A549 (cell line): ENCODE measurements around the gene SDSL. TPM values are rescaled to one million over a fixed set of nuclear protein-coding genes. Genes with fewer than 3 reads are reported as not detected.

Source experiments
- ATAC-seq, 2 experiments: fragments of 200-7000 bp in 1 of 2; fragments of >200 bp in 1 of 2; cut with Nextera tagmentation in 1 of 2; cut with Tn5 transposase in 1 of 2; 3 replicates each; pipeline versions ENCODE4 v1.8.0 to v1.9.1; 2018 to 2020; ENCODE audit warnings: mild to moderate bottlenecking in 1 of 2, moderate library complexity in 1 of 2
- CTCF ChIA-PET: fragments of 300-600 bp; sonication (Branson Sonifier 250); formaldehyde crosslinking; extraction: SDS; loops from one replicate; lab custom pipeline; 2021; ENCODE audit warnings: antibody characterized with exemption, inconsistent platforms; lab: Yijun Ruan, JAX
- POLR2A ChIA-PET: fragments of 350-600 bp; formaldehyde crosslinking; extraction: SDS; loops from one replicate; lab custom pipeline; 2021; ENCODE audit warnings: antibody characterized with exemption, inconsistent platforms; lab: Yijun Ruan, JAX
- DNase-seq, 2 experiments: peaks; one replicate each; pipeline versions ENCODE4 v3.0.0 to v3.0.0-alpha.2; 2011 to 2016; ENCODE audit warnings: low read depth in 1 of 2, low spot score in 1 of 2
- FAIRE-seq: peaks from 2 replicates; lab custom pipeline; 2011; peaks lifted over from hg19 to GRCh38; lab: Jason Lieb, UNC
- H3K27ac ChIP-seq, 2 experiments: fragments of >200 bp; sonication (Bioruptor Twin); formaldehyde crosslinking; 3 replicates each; pipeline ENCODE4 v1.5.1; 2016 to 2017
- H3K4me1 ChIP-seq: fragments of >200 bp; sonication (Bioruptor Twin); formaldehyde crosslinking; 3 replicates; pipeline ENCODE4 v1.6.1; 2016
- H3K4me2 ChIP-seq: fragments of >200 bp; sonication (Bioruptor Twin); formaldehyde crosslinking; 3 replicates; pipeline ENCODE4 v1.6.1; 2016
- H3K4me3 ChIP-seq: fragments of >200 bp; sonication (Bioruptor Twin); formaldehyde crosslinking; 3 replicates; pipeline ENCODE4 v1.5.1; 2016
- H3K9me3 ChIP-seq: fragments of >200 bp; sonication (Bioruptor Twin); formaldehyde crosslinking; 3 replicates; pipeline ENCODE4 v1.6.1; 2016
- CBX2 ChIP-seq: fragments of 200-600 bp; sonication (generic); IDR thresholded peaks from 2 replicates; pipeline ENCODE4 v1.6.1; 2016; ENCODE audit warnings: low read depth, mild to moderate bottlenecking, borderline replicate concordance
- CEBPB ChIP-seq, 2 experiments: fragments of >200 bp in 1 of 2; sonication (Bioruptor Twin) in 1 of 2; formaldehyde crosslinking in 1 of 2; IDR thresholded peaks; 2 replicates each; pipeline ENCODE4 v1.6.1; 2012 to 2016
- CHD2 ChIP-seq: fragments of 150-350 bp; IDR thresholded peaks from 2 replicates; pipeline ENCODE4 v1.6.1; 2014; ENCODE audit warnings: low read length; ENCODE audit not compliant: partially characterized antibody
- EHF ChIP-seq: fragments of 250-450 bp; sonication (Bioruptor Pico); IDR thresholded peaks from 2 replicates; pipeline ENCODE4 v1.5.0; 2020; ENCODE audit warnings: mild to moderate bottlenecking
- HEYL ChIP-seq: fragments of 250-450 bp; sonication (Bioruptor Pico); IDR thresholded peaks from 2 replicates; pipeline ENCODE4 v1.8.0; 2021; ENCODE audit warnings: mild to moderate bottlenecking, moderate library complexity
- MAZ ChIP-seq: fragments of 150-350 bp; IDR thresholded peaks from 2 replicates; pipeline ENCODE4 v1.6.1; 2014; ENCODE audit warnings: antibody characterized with exemption, low read depth, low read length, borderline replicate concordance
- NFE2L2 ChIP-seq: fragments of 150-350 bp; conservative IDR thresholded peaks from 2 replicates; pipeline ENCODE4 v1.6.1; 2014; ENCODE audit warnings: low read length
- PBX3 ChIP-seq: IDR thresholded peaks from 2 replicates; pipeline ENCODE4 v1.6.1; 2012
- PHF8 ChIP-seq: fragments of 200-600 bp; sonication (generic); IDR thresholded peaks from 2 replicates; pipeline ENCODE4 v1.6.1; 2016; ENCODE audit warnings: low read depth, mild to moderate bottlenecking, antibody characterized with exemption, moderate library complexity, borderline replicate concordance
- POLR2A ChIP-seq: IDR thresholded peaks from 2 replicates; pipeline ENCODE4 v1.6.1; 2012; ENCODE audit warnings: mild to moderate bottlenecking, low read length
- RAD21 ChIP-seq, 2 experiments: fragments of >200 bp in 1 of 2; sonication (Bioruptor Twin) in 1 of 2; formaldehyde crosslinking in 1 of 2; IDR thresholded peaks in 1 of 2; conservative IDR thresholded peaks in 1 of 2; 2 replicates in 1 of 2; 3 replicates in 1 of 2; pipeline ENCODE4 v1.6.1; 2012 to 2018; ENCODE audit warnings: inconsistent platforms in 1 of 2
- RCOR1 ChIP-seq: fragments of 150-350 bp; IDR thresholded peaks from 2 replicates; pipeline ENCODE4 v1.6.1; 2014; ENCODE audit warnings: antibody characterized with exemption, low read length, low read depth
- TP53 ChIP-seq: fragments of 250-450 bp; sonication (Bioruptor Pico); IDR thresholded peaks from 2 replicates; pipeline ENCODE4 v1.5.0; 2021; ENCODE audit warnings: mild to moderate bottlenecking, moderate library complexity
- USF2 ChIP-seq: fragments of 450-650 bp; IDR thresholded peaks from 2 replicates; pipeline ENCODE4 v1.6.1; 2014; ENCODE audit warnings: antibody characterized with exemption
- ZFP36 ChIP-seq: fragments of 450-650 bp; IDR thresholded peaks from 2 replicates; pipeline ENCODE4 v1.6.1; 2014; ENCODE audit warnings: borderline replicate concordance; ENCODE audit not compliant: partially characterized antibody
- ZNF302 ChIP-seq: fragments of 250-450 bp; sonication (Bioruptor Pico); IDR thresholded peaks from 2 replicates; pipeline ENCODE4 v1.9.0; 2021; ENCODE audit warnings: inconsistent platforms, mild to moderate bottlenecking, moderate library complexity
- ZSCAN20 ChIP-seq: fragments of 250-450 bp; sonication (Bioruptor Pico); IDR thresholded peaks from 2 replicates; pipeline ENCODE4 v1.8.0; 2022; ENCODE audit warnings: mild to moderate bottlenecking, moderate library complexity
- WGBS: methylation state at CpG from one replicate; pipeline ENCODE4 v1.1.6; 2017; ENCODE audit errors: missing lambda C conversion rate; 5-methylcytosine and 5-hydroxymethylcytosine counted together
- polyA plus RNA-seq, 4 experiments: library from polyadenylated mRNA; depleted of rRNA in 3 of 4; stranded (reverse); fragments of >200 nt; fragmentation: RNase III in 1 of 4; extraction: RNeasy Plus Mini Kit Qiagen cat#74134 plus additional on column Dnase treatment in 1 of 4; gene quantifications; 2 replicates in 3 of 4; 3 replicates in 1 of 4; pipeline ENCODE4 v1.2.3, GENCODE V29; 2011 to 2017
- TF ChIP-seq, protein P1 (sequence below): fragments of >200 bp; sonication (Bioruptor Twin); formaldehyde crosslinking; IDR thresholded peaks from 2 replicates; pipeline ENCODE4 v1.6.1; 2016
- TF ChIP-seq, protein P2 (sequence below): IDR thresholded peaks from 2 replicates; pipeline ENCODE4 v1.6.1; 2012; ENCODE audit warnings: low read depth, borderline replicate concordance
- TF ChIP-seq, protein P3 (sequence below): fragments of >200 bp; sonication (Bioruptor Twin); formaldehyde crosslinking; IDR thresholded peaks from 3 replicates; pipeline ENCODE4 v1.6.1; 2016
- TF ChIP-seq, protein P4 (sequence below): fragments of 250-450 bp; sonication (Bioruptor Pico); IDR thresholded peaks from 2 replicates; pipeline ENCODE4 v1.5.0; 2021; ENCODE audit warnings: mild to moderate bottlenecking, moderate library complexity, borderline replicate concordance

Gene SDSL
- polyA plus RNA-seq, 2 of the 4 experiments (the other 2 are of a cell fraction), result 21.0 to 26.7 TPM

DNA sequence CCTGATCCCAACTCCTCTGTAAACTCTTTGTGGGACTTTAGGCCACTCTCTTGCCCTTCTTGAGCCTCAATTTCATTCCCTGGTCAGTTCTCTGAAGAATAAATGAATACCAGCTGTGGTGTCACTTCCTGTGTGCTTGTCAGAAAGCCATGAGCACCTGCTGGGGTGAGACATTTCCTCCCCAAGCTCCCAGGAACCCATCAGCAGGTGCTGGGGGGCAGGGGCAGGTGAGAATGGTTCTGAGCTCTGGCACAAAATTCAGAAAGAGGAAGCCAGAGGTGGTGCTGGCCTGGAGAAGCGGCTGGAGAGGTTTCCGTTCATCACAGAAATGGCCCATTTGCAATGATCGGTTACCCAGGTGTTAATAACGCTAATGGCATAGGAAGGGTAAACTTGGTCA is 34.6 kb downstream of the SDSL start:
- WGBS, result 73% methylated on average over 4 of the region's 4 CpGs
- Histone ChIP-seq H3K9me3 (no peaks in the 10 kb centered on the region), H3K4me3 (no peak overlapping the region), H3K4me2 (no peak overlapping the region), H3K27ac (no peak overlapping the region), H3K4me1 (no peaks in the 10 kb centered on the region)
- TF ChIP-seq PHF8, result no peak
- no peak for TF ChIP-seq USF2
- TF ChIP-seq, protein P1, sequence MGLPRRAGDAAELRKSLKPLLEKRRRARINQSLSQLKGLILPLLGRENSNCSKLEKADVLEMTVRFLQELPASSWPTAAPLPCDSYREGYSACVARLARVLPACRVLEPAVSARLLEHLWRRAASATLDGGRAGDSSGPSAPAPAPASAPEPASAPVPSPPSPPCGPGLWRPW, result no peak
- no peak for TF ChIP-seq RCOR1
- TF ChIP-seq ZNF302 (CRISPR knock-in tag), result no peak
- no peak for TF ChIP-seq PBX3
- TF ChIP-seq POLR2A, result no peak
- no peak for TF ChIP-seq ZSCAN20 (CRISPR knock-in tag)
- TF ChIP-seq MAZ, result no peak
- TF ChIP-seq HEYL, result no peak
- no peak for TF ChIP-seq NFE2L2
- TF ChIP-seq RAD21 (conservative IDR thresholded peaks at IDR 0.05 in 1 of 2, IDR thresholded peaks at IDR 0.05 in 1 of 2), result no peak
- DNase-seq (no peak), FAIRE-seq (no peak), ATAC-seq (no peak)
- ChIA-PET POLR2A (no interaction called here), CTCF (interaction anchor here (0.6 to 5.2 kb wide), 5 partner anchors 10 to 460 kb away, joined by 3 to 27 read pairs (median 3); no protein-coding TSS in a partner anchor)

DNA sequence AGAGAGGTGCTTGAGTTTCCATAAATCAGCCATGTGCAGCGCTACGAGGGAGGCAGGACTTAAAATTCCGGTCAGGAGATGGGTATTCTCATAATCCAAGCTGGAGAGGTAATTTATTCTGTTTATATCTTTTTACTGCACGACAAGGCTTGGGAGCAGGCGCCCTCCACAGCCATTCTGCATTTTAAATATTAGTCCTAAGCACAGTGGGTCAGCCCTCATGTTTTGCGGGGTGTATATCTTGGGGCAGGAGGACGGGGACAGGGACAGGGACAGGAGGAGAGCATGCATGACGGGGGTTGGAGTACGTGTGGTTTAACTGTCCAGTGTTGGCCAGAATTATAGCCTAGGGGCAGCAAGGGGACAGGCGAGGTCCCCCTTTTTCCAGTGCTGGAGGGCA is 35.0 kb downstream of the SDSL start:
- POLR2A ChIA-PET, result no interaction called here
- no peak for TF ChIP-seq NFE2L2
- TF ChIP-seq, protein P2, sequence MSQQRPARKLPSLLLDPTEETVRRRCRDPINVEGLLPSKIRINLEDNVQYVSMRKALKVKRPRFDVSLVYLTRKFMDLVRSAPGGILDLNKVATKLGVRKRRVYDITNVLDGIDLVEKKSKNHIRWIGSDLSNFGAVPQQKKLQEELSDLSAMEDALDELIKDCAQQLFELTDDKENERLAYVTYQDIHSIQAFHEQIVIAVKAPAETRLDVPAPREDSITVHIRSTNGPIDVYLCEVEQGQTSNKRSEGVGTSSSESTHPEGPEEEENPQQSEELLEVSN, result no peak
- no peak for TF ChIP-seq ZNF302 (CRISPR knock-in tag)
- TF ChIP-seq ZFP36, result no peak
- TF ChIP-seq HEYL, result no peak
- no peak for TF ChIP-seq CHD2
- no peak for TF ChIP-seq TP53
- no peak for TF ChIP-seq EHF (CRISPR knock-in tag)
- WGBS, result 21% methylated on average over 10 of the region's 10 CpGs
- FAIRE-seq (no peak), DNase-seq (no peak), ATAC-seq (no peak)
- no peak overlapping the region for H3K27ac ChIP-seq
- no peaks in the 10 kb centered on the region for H3K9me3 ChIP-seq
- H3K4me3 ChIP-seq, result no peak overlapping the region
- H3K4me1 ChIP-seq, result no peaks in the 10 kb centered on the region
- no peak overlapping the region for H3K4me2 ChIP-seq
- CTCF ChIA-PET, result interaction anchor here (0.6 to 5.2 kb wide), 6 partner anchors 10 to 460 kb away, joined by 3 to 27 read pairs (median 4); no protein-coding TSS in a partner anchor

DNA sequence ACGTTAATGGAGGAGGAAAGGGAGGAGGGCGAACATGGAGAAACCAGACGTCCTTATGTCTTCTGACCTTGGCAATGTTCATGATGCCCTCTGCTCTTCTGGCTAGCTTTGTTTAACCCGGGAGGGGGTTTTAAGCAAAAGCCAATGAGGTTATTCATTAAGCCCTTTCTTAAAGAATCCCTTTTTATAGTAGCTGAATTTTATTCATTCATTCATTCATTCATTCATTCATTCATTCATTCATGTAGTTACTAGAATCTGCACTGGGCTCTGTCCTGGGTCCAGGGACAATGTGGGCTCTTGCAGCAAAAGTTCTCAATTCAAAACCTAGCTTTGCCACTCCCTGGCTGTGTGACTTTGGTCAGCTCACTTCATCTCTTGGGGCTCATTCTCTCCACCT is 35.5 kb downstream of the SDSL start:
- TF ChIP-seq, protein P3, sequence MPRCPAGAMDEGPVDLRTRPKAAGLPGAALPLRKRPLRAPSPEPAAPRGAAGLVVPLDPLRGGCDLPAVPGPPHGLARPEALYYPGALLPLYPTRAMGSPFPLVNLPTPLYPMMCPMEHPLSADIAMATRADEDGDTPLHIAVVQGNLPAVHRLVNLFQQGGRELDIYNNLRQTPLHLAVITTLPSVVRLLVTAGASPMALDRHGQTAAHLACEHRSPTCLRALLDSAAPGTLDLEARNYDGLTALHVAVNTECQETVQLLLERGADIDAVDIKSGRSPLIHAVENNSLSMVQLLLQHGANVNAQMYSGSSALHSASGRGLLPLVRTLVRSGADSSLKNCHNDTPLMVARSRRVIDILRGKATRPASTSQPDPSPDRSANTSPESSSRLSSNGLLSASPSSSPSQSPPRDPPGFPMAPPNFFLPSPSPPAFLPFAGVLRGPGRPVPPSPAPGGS, result no peak
- TF ChIP-seq CEBPB (IDR thresholded peaks at IDR 0.05) (no peak), CBX2 (no peak)
- TF ChIP-seq, protein P4, sequence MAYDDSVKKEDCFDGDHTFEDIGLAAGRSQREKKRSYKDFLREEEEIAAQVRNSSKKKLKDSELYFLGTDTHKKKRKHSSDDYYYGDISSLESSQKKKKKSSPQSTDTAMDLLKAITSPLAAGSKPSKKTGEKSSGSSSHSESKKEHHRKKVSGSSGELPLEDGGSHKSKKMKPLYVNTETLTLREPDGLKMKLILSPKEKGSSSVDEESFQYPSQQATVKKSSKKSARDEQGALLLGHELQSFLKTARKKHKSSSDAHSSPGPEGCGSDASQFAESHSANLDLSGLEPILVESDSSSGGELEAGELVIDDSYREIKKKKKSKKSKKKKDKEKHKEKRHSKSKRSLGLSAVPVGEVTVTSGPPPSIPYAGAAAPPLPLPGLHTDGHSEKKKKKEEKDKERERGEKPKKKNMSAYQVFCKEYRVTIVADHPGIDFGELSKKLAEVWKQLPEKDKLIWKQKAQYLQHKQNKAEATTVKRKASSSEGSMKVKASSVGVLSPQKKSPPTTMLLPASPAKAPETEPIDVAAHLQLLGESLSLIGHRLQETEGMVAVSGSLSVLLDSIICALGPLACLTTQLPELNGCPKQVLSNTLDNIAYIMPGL (CRISPR knock-in tag), result no peak
- no peak for ATAC-seq
- POLR2A ChIA-PET, result no interaction called here
- FAIRE-seq, result no peak
- H3K9me3 ChIP-seq, result no peaks in the 10 kb centered on the region
- H3K4me2 ChIP-seq, result no peak overlapping the region
- 3% methylated on average over 4 of the region's 4 CpGs for WGBS
- H3K27ac ChIP-seq, result no peak overlapping the region
- no peaks in the 10 kb centered on the region; the same call in 2 of the 3 replicates for H3K4me1 ChIP-seq
- DNase-seq, result no peak
- no peak overlapping the region for H3K4me3 ChIP-seq
- CTCF ChIA-PET, result interaction anchor here (1.0 to 5.2 kb wide), 4 partner anchors 15 to 459 kb away, joined by 3 to 27 read pairs (median 4); no protein-coding TSS in a partner anchor
